Calu3 (cell line): ENCODE measurements around the gene SF1. TPM values are rescaled to one million over a fixed set of nuclear protein-coding genes. Genes with fewer than 3 reads are reported as not detected.

Experiments used
- BruUV-seq: library from RNA; stranded (reverse); fragments of 400-500 nt; replicated peaks from 2 replicates; lab custom pipeline; 2021; lab: Mats Ljungman, UMichigan
- CTCF ChIA-PET: fragments of 300-600 bp; sonication (Branson Sonifier 250); formaldehyde crosslinking; loops from one replicate; lab custom pipeline; 2022; ENCODE audit warnings: antibody characterized with exemption; lab: Charles Lee
- DNase-seq: peaks from one replicate; pipeline ENCODE4 v3.0.0; 2022
- H3K27ac Mint-ChIP-seq: one replicate; pipeline ENCODE4 v1.8.0; 2022; ENCODE audit warnings: mixed read lengths; ENCODE audit not compliant: unreplicated experiment
- H3K27me3 Mint-ChIP-seq: one replicate; pipeline ENCODE4 v1.8.0; 2022; ENCODE audit warnings: mixed read lengths; ENCODE audit not compliant: unreplicated experiment
- H3K36me3 Mint-ChIP-seq: one replicate; pipeline ENCODE4 v1.8.0; 2022; ENCODE audit warnings: mild to moderate bottlenecking, moderate library complexity, mixed read lengths; ENCODE audit not compliant: insufficient read depth, unreplicated experiment
- H3K4me1 Mint-ChIP-seq: one replicate; pipeline ENCODE4 v1.8.0; 2022; ENCODE audit warnings: mild to moderate bottlenecking, low read depth, mixed read lengths; ENCODE audit not compliant: unreplicated experiment
- H3K4me3 Mint-ChIP-seq: one replicate; pipeline ENCODE4 v1.8.0; 2022; ENCODE audit warnings: mild to moderate bottlenecking, low read depth, moderate library complexity, mixed read lengths; ENCODE audit not compliant: unreplicated experiment
- H3K9me3 Mint-ChIP-seq: one replicate; pipeline ENCODE4 v1.8.0; 2022; ENCODE audit warnings: low read depth, mixed read lengths; ENCODE audit not compliant: unreplicated experiment
- CTCF ChIP-seq: fragments of 200-600 bp; IDR thresholded peaks from one replicate; pipeline ENCODE4 v1.8.0; 2022; ENCODE audit warnings: antibody characterized with exemption; ENCODE audit not compliant: unreplicated experiment
- intact Hi-C: fragments of 100-400 bp; cut with micrococcal nuclease; formaldehyde crosslinking; loops from one replicate; pipeline ENCODE4 v1.10.0; 2022; ENCODE audit not compliant: unreplicated experiment
- total RNA-seq: library from RNA; stranded (reverse); gene quantifications from 2 replicates; pipeline ENCODE4 v1.2.3, GENCODE V29; 2022

Gene SF1
- total RNA-seq, 1 experiment from 2014 or later: 312 TPM

- BruUV-seq: no TSS peak
- CTCF ChIA-PET: no interaction called here
Observed at GRCh38 chr11:64754919-64755662, 23.3 kb downstream of the SF1 start.

GRCh38 chr11:64754124-64754918, 24.0 kb downstream of the SF1 start:
- Mint-ChIP-seq H3K36me3 (peaks cover under 1% of the 10 kb centered on the region), H3K4me3 (no peak overlapping the region), H3K27ac (no peak overlapping the region), H3K4me1 (no peaks in the 10 kb centered on the region), H3K9me3 (no peaks in the 10 kb centered on the region), H3K27me3 (no peaks in the 10 kb centered on the region)
- no peak for TF ChIP-seq CTCF
- BruUV-seq: no TSS peak
- DNase-seq: no peak
- intact Hi-C loops: no loop called here
- CTCF ChIA-PET: interaction anchor here (0.6 kb wide), 1 partner anchor 103 kb away, joined by 5 read pairs; no protein-coding TSS in a partner anchor

More at GRCh38 chr11:64754919-64755662, 23.3 kb downstream of the SF1 start:
- no peaks in the 10 kb centered on the region for H3K4me1 Mint-ChIP-seq
- intact Hi-C loops: no loop called here
- TF ChIP-seq CTCF: no peak
- no peak overlapping the region for H3K4me3 Mint-ChIP-seq
- H3K36me3 Mint-ChIP-seq: peaks cover 8% of the 10 kb centered on the region
- no peak overlapping the region for H3K27ac Mint-ChIP-seq
- H3K9me3 Mint-ChIP-seq: no peaks in the 10 kb centered on the region
- no peak for DNase-seq
- H3K27me3 Mint-ChIP-seq: no peaks in the 10 kb centered on the region

- Mint-ChIP-seq H3K4me3 (no peak overlapping the region), H3K9me3 (no peaks in the 10 kb centered on the region), H3K36me3 (no peaks in the 10 kb centered on the region), H3K4me1 (no peaks in the 10 kb centered on the region), H3K27ac (no peak overlapping the region), H3K27me3 (peaks cover under 1% of the 10 kb centered on the region)
- BruUV-seq: no TSS peak
- CTCF ChIA-PET: interaction anchor here (0.6 kb wide), 1 partner anchor 102 kb away, joined by 5 read pairs; no protein-coding TSS in a partner anchor
- intact Hi-C loops: no loop called here
- no peak for TF ChIP-seq CTCF
- DNase-seq: no peak
Observed at GRCh38 chr11:64753380-64754123, 24.8 kb downstream of the SF1 start.

- TF ChIP-seq CTCF: no peak
- BruUV-seq: no TSS peak
- no peak overlapping the region for H3K27ac Mint-ChIP-seq
- DNase-seq: no peak
- CTCF ChIA-PET: no interaction called here
- H3K27me3 Mint-ChIP-seq: peaks cover 6% of the 10 kb centered on the region
- H3K4me3 Mint-ChIP-seq: no peak overlapping the region
- H3K9me3 Mint-ChIP-seq: no peaks in the 10 kb centered on the region
- intact Hi-C loops: no loop called here
- no peaks in the 10 kb centered on the region for H3K4me1 Mint-ChIP-seq
- peaks cover 3% of the 10 kb centered on the region for H3K36me3 Mint-ChIP-seq
Observed at GRCh38 chr11:64753019-64753379, 25.3 kb downstream of the SF1 start.
